COLO668 (cell line): ENCODE data around the gene SAMD5.

Experiments used
- DNase-seq: peaks from one replicate; lab custom pipeline; 2025; ENCODE audit not compliant: unreplicated experiment; lab: John Stamatoyannopoulos, UW

SAMD5 gene

DNA sequence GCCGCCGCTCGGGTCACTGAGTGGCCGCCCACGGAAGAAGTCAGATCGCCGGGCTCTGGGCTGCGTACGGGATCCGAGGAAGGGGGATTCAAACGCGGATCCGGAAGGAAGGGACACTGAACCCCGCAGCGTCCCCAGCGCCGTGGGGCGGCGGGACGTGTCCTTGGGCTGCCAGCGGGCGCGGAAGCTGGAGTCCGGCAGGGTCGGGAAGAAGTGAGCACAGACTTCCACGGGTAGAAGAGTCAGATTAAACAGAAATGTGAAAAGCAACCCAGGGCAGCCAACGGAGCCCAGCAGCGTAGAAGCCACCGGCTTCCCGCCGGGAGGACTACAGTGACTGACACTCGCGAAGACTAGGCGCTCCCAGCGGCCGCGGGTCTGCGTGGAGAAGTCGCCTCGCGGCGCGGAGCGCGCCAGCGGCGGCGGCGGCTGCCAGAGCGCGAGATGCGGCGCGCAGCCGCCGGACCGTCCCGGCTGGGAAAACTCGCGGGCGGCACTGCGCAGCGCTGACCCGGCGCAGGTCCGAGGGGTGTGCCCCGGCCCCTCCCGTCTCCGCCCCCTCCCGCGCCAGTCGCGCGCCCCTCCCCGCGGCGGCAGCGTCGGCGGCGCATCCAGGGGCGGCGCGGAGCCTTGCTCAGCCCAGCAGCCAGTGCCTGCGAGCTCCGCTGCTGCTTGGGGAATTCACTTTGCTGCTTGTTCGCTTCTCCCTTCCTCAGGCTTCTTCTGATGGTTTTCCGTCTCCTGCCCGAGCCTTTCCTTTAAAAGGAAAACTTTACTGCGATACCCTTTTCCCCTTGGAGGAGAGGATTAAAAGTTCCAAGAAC, at the start of gene SAMD5:
Gene SAMD5, plus strand, starts transcription at position 649 of the 824 bp plus-strand sequence. CDS start 239 bp downstream, outside the sequence.
- DNase-seq = peak; percentile 78

DNA sequence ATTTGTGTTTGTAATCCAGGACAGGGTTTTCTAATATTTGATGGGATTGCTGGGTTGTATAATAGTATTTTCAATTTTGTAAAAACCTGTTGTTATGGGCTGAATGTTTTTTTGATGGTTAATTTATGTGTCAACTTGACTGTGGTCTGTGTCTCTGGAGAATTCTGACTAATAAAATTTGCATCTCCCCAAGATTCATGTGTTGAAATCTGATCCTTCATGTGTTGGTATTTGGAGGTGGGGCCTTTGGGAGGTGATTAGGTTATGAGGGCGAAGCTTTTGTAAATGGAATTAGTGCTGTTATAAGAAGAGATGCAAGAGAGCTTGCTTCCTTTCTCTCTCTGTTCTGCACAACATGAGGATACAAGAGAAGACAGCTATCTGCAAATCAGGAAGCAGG, 48.7 kb upstream of the SAMD5 start:
- DNase-seq = no peak

DNA sequence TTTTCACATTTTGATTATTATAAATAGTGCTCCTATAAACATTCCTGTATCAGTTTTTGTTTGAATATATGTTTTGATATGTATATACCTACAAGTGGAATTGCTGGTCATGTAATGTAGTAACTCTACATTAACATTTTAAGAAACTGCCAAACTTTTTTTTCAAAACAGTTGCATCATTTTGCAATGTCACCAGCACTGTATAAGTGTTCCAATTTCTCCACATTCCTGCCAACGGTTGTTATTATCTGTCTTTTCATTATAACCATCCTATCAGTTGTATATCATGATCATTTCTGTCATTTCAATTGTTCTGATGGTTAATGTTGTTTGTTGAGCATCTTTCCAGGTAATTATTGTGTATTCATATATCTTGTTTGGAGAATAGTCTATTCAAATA, 44.8 kb upstream of the SAMD5 start:
- no peak for DNase-seq

DNA sequence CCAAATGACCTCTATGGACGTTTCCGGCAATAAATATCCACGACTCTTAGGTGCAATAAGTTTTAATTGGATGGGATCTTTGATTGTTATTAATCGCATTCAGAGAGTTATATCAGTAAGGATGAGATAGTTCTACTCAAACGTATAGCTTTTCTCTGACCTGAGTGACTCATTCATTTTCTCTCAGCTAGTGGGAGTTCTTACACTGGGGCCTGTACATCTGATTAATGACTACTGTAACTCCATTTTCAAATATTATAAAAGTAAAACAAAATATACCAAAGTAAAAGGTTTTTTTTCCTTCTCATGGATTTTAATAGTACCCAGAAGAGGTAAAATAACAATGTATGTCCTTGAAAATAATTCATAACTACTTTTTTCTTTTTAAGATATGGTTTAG, 41.1 kb upstream of the SAMD5 start:
- no peak for DNase-seq

DNA sequence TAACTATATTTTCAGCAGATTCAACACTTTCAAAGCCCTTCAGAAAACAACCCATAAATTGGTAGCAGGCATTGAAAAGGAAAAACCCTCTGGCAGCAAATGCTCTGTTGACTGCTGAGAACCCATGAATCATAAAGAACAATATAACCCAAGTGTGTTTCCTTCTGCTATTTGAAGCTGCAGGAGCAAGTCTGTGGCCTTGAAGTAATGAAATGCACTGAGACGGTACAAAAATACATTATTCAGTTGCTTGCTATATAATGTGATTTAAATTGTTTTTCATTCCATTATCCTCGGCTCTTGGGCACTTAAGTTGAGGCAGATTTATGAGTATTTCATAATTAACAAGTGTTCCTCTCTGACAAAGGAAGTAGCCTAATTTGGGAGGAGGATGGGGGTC, 40.6 kb upstream of the SAMD5 start:
- no peak for DNase-seq

DNA sequence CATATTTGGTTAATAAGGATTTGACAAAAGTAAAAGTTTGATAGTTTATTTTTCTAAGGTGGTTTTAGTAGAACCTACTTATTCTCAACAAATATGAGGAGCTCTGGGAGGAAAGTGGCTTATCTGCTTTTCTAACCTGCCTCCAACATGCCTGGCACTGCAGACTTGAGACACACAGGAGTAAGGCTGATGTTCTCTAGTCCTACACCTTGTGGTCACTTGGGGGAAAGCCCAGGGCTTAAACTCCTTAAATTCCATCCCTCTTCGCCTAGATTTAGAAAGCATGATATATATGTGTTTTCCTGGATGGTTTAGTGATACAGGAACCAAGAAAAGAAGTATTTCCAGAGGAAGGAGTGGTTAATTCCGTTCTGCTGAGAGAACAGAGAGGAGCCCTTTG, 39.9 kb upstream of the SAMD5 start:
- no peak for DNase-seq

DNA sequence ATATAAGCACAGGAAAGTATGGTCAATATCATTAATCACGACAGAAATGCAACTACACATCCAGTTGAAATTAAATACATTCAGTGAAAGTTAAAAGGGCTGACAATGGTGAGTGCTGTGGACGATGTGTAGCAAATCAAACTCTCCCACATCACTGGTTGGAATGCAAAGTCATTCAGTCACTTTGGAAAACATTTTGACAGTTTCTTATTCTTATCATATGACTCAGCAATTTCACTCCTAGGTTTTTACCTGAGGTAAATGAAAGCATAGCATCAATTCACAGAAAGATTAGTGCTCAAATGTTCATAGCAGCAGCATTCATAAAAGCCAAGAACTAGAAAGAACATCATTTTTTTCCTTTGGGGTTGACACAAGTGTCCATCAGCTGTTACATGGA, 28.6 kb upstream of the SAMD5 start:
- no peak for DNase-seq

DNA sequence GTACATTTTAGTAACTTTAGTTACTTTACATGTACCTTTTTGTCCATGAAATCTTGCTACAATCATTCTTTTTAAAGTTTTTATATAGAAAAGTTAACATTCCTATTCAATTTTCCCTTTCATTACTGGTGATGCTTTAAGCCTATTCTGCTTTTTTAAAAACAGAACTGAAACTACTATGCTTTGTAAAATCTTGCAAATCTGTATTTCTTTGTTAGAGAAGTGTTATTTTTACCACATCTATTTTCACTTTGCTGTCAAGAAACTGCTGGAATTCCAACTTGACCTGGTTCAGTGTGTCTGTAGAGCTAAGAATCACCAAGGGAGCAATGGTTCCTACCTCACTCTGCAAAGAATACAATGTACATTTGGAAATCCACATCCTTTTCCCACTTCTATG, 21.8 kb upstream of the SAMD5 start:
- DNase-seq = no peak

DNA sequence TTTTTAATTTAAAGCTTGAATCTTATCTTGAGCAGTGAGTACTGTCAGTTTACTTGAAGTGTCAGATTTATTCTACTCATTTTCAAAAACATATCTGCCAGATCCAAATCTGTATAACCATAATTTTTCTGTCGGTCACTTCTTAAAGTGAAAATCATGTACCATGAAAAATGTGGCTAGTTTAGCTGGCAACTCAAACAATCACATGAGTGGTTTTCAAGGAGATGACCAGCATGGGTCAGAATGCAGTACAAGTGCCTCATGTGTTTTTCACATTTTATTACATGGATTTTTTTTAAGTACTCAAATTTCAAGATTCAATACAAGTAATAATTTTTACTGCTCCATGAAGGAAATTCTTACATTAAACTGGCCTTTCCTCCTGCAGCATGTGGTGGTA, 11.0 kb upstream of the SAMD5 start:
- no peak for DNase-seq

DNA sequence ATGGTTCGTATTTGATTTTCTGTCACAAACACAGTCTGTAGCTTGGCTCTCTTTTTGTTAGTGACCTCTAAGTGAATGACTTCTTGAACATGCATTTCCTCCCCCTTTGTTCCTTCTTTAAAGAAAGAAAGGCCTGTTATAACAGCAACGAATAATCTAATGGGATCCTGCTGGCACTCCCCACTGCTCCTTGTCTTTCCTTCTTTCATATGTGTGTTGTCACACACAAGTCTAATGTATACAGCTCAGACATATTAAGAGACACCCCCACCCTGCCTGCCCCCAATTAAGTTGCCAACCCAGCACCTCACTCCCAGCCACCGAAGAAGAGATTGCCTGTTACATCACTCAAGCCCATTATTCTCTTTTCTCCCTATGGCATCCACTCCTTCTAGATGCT, 4.9 kb upstream of the SAMD5 start:
- DNase-seq = no peak

DNA sequence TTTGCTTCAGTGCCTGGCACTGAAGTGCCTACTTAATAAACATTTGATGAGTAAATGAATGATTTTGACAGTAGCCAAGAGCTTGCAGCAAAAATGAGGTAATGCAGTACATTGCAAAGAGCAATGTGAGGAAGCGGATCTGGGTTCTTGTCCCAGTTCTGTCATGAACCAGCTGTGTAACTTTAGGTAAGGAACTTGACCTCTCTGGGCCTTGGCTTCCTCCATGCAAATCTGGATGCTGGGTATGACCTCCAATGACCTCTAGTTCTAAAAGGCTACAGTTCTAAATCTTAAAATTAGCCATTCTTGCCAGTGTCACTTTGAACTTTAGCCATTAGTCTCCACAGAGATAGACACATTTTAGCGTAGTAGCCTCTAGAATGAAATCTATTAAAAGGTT, 3.6 kb upstream of the SAMD5 start:
- no peak for DNase-seq

DNA sequence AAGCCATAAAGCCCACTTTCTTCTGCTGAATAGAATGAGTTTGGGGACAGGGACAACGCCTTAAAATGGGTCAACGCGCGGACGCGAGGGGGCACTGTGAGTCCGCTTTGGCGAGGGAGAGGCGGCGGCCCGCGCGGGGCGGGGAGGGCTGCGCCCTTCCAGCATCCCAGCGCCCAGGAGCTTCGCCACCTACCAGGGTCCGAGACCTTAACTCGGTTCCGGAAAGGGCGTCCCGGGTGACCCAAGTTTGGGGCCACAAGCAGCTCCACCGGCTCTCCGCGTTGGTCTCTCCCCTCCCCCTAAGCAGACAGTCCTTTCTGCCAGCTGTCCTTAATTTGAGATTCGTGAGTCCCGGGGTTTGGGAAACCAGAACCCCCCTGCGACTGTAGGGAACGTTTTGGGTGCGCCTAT, 1.8 kb upstream of the SAMD5 start:
- peak; percentile 72 for DNase-seq

DNA sequence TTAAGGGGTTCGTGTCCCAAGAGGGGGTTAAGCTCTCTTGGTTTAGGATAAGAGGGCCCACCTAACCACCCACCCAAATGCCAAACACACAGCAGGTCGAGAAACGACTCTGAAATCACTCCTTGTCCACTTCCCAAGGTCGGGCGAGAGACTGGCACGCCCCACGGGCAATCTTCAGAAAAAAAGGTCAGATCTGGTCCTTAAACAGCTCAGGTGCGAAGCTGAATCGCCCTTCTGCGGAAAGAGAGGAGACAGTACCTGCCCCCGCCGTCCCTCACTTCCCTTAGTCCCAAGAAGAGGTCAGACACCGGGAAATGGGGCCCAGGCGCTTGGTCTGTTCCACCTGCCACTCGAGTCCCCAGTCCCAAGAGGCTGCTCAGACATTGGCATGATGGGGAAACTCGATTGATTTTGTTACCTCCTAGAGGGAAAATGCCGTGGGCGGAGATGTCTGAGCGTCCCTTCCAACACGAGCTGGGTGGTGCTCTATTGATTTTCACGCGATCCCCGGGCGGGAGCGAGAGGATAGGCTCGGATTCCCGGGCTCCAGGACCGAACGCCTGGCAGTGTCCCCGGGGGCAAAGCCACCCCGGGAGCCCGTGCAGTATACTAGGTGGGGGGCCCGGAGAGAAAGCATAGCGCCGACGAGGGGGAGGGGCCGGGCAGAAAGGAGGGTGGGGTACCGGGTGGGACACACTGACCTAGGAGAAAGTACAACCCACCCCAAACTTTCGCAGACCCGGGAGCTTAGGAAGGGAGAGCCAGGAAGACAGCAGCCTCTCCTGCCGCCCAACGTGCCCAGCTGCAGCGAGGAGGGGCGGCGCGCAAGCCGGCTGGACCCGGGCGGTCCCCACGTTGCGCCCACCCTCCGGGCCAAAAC, 1.1 kb upstream of the SAMD5 start:
- DNase-seq = peak; percentile 45

DNA sequence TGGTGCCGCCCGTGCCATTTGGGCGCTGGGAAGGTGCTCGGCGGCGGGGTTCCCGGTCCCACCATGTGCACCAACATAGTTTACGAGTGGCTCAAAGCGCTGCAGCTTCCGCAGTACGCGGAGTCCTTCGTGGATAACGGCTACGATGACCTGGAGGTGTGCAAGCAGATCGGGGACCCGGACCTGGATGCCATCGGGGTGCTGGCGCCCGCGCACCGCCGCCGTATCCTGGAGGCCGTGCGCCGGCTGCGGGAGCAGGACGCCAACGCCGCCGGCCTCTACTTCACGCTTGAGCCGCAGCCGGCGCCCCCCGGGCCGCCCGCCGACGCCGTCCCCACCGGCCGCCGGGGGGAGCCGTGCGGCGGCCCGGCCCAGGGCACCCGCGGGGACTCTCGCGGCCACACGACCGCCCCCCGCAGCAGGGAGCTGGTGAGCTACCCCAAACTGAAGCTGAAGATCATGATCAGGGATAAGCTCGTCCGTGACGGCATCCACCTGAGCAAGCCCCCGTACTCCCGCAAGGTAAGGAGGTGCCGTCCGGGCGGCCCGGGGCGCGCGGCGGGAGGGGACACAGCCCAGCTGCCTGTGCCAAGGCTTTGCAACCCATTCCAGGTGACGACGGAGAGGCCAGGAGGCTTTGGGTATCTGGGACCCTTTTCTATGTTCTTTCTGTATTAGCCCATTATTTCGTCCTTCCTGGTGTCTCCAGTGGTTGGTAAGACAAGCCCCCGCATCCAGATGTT, 547 bp downstream of the SAMD5 start:
- DNase-seq = peak; percentile 34

DNA sequence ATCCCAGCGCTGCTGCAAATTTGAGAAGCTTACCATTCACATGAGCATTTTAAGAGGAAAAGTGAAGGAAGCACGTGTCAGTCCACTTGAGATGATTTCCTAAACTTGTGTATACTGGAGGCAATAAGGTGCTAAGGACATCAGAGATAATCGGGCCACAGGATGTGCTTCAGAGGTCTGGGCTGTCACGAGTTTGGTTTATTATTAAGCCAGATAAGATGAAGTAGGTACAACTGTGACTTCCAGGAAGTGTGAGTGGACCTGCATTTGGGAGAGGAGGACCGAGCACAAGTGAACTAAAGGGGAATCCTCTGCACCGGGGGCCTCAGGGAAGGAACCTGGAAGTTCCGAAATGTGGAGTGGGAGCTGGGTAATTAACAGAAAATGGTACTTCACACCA, 1.4 kb downstream of the SAMD5 start:
- no peak for DNase-seq

DNA sequence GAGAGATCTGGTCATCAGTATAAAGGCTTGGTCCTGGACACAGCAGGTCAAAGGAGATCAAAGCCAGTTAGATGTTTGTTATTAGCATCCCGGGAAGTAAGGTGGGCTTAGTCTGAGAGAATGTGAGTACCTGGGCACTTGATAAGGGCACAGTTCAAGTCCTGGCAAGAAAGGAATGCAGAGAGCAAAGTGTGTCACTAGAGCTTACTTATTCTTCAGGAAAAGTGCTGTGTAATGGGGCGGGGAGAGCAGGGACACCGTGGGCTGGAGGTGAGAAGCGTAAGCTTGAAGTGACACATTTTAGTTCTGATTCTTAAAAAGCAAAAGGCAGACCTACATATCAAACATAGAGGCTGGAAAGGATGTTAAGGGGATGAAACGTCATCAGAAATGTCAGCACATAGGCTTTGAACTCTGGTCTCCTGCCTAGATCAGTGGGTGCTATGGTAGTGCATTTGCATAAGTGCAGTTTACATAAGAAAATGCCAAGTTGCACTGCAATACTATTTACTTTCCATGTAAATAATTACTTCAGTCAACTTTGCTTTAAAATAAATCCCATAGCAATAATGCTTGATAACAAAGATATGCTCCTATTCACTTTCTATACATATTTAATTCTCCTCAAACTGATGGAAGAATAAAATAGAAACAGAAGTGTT, 2.6 kb downstream of the SAMD5 start:
- DNase-seq = no peak

DNA sequence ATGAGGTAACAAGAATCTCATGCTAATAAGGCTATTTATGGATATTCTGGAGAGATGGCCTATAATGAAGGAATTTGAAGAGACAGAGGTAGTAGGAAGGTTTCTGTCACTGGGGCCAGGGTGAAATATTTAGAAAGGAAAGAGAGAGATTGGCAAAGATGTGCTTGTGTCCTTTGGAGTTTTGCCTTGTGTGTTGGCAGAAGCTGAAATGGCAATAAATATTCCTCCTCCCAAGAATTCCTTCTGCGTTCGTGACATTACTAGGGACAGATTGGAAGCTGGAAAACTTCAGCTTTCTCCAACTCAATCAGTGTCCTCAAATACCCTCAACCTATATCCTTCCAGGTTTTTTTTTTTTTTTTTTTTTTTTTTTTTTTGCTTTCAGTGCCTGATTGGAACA, 6.3 kb downstream of the SAMD5 start:
- DNase-seq = no peak

DNA sequence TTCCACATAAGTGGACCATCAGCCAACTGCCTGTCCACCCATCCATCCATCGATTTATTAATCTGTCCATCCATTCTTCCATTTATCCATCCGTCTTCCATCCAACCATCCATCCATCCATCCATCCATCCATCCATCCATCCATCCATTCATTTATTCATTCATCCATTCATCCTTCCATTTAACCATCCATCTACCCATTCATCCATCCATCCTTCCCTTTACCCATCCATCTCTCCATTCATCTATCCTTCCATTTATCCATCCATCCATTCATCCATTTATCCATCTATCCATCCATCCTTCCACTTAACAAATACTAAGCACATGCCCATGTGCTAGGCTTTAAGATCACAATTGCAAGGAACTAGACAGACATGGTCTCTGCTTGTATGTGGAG, 6.8 kb downstream of the SAMD5 start:
- DNase-seq = no peak

DNA sequence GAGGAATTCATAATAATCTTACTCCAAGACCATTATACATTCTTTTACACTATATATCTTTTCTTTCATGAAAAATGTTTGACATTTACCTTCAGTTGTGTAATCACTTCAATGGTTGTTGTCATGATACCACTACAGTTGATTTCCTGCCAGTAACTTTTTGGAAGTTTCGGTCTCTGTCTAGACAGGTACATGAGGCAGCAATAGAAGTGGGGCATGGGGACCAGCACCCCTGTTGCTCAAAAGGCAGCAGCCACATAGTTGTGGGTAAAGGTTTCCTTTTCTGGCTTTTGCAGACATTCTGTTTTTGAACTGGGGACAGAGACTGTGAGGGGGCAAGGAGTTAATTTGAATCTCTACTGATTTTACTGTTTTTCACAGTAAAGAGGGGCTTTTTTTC, 14.1 kb downstream of the SAMD5 start:
- DNase-seq = no peak

DNA sequence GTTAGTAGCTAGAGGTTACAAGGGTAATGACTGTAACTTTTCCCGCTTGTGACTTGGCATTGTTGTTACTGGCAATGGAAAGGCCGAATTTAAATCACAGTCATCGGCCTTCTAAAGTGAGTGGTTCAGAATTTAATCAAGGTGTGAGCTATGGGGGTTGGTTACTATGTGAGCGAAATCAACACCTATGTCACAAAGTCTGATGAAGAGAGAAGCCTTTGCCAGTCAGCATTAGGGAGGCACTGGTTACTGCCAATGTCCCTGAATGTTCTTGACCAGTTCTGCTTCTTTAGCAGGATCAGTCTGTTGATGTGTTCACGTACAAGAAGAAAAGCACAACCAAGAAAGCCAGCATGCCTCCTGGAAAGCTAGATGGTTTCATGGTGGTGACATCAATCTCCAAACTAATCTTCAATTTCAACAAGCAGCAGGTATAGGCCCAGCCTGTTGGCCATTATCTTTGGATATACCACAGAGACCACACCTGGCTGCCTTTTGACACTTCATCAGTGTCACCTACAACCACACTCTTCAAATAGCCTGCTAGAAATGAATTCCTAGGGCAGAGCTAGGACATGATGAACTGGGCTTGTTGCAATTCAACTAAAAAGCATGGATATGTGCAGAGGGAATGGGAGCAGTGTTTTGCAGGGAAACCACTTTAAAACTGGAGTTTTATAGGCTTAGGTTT, 17.2 kb downstream of the SAMD5 start:
- DNase-seq = no peak
